Measurements from ENCODE around the gene PRR15L.

Gene PRR15L

GRCh38 chr17:47949197-47949759, 8.4 kb downstream of the PRR15L start:
- DNase-seq (ENCODE audit: low read depth, low spot score) = peak; percentile 70
- Histone ChIP-seq H3K9me3 (ENCODE audit: insufficient read depth, low read length) (no peaks in the 10 kb centered on the region), H3K4me3 (ENCODE audit: insufficient read length, low read depth) (no peak overlapping the region), H3K9ac (ENCODE audit: insufficient read length, low read depth) (peak overlapping the region; percentile 59), H3K36me3 (ENCODE audit: insufficient read depth, insufficient read length, low read length) (peaks cover 41% of the 10 kb centered on the region), H3K4me1 (ENCODE audit: insufficient read depth, insufficient read length) (peaks cover 11% of the 10 kb centered on the region), H3K27me3 (ENCODE audit: insufficient read depth, insufficient read length) (no peaks in the 10 kb centered on the region)
- no peak for TF ChIP-seq SUZ12 (IDR thresholded peaks at IDR 0.05; ENCODE audit: extremely low read depth, insufficient read depth, insufficient read length)
- no peak for TF ChIP-seq ZNF274 (IDR thresholded peaks at IDR 0.05; ENCODE audit: low read depth, low read length)
- TF ChIP-seq YY1 (IDR thresholded peaks at IDR 0.05; ENCODE audit: insufficient read depth, insufficient read length) = no peak

- Histone ChIP-seq H3K4me3 (ENCODE audit: insufficient read length, low read depth) (no peak overlapping the region), H3K27me3 (ENCODE audit: insufficient read depth, insufficient read length) (no peaks in the 10 kb centered on the region), H3K36me3 (ENCODE audit: insufficient read depth, insufficient read length, low read length) (peaks cover 42% of the 10 kb centered on the region), H3K4me1 (ENCODE audit: insufficient read depth, insufficient read length) (peaks cover 11% of the 10 kb centered on the region), H3K9ac (ENCODE audit: insufficient read length, low read depth) (peak overlapping the region; percentile 12), H3K9me3 (ENCODE audit: insufficient read depth, low read length) (no peaks in the 10 kb centered on the region)
- TF ChIP-seq SUZ12 (IDR thresholded peaks at IDR 0.05; ENCODE audit: extremely low read depth, insufficient read depth, insufficient read length) (no peak), ZNF274 (IDR thresholded peaks at IDR 0.05; ENCODE audit: low read depth, low read length) (no peak), YY1 (IDR thresholded peaks at IDR 0.05; ENCODE audit: insufficient read depth, insufficient read length) (no peak)
- no peak for DNase-seq (ENCODE audit: low read depth, low spot score)
Observed at GRCh38 chr17:47948706-47949196, 8.9 kb downstream of the PRR15L start.

- Histone ChIP-seq H3K4me1 (ENCODE audit: insufficient read depth, insufficient read length) (peaks cover 11% of the 10 kb centered on the region), H3K9ac (ENCODE audit: insufficient read length, low read depth) (no peak overlapping the region), H3K27me3 (ENCODE audit: insufficient read depth, insufficient read length) (no peaks in the 10 kb centered on the region), H3K9me3 (ENCODE audit: insufficient read depth, low read length) (no peaks in the 10 kb centered on the region), H3K36me3 (ENCODE audit: insufficient read depth, insufficient read length, low read length) (peaks cover 46% of the 10 kb centered on the region), H3K4me3 (ENCODE audit: insufficient read length, low read depth) (no peak overlapping the region)
- DNase-seq (ENCODE audit: low read depth, low spot score) = peak; percentile 66
- no peak for TF ChIP-seq SUZ12 (IDR thresholded peaks at IDR 0.05; ENCODE audit: extremely low read depth, insufficient read depth, insufficient read length)
- no peak for TF ChIP-seq YY1 (IDR thresholded peaks at IDR 0.05; ENCODE audit: insufficient read depth, insufficient read length)
- TF ChIP-seq ZNF274 (IDR thresholded peaks at IDR 0.05; ENCODE audit: low read depth, low read length) = no peak
Observed at GRCh38 chr17:47946929-47947397, 10.7 kb downstream of the PRR15L start.

- no peak for TF ChIP-seq ZNF274 (IDR thresholded peaks at IDR 0.05; ENCODE audit: low read depth, low read length)
- Histone ChIP-seq H3K27me3 (ENCODE audit: insufficient read depth, insufficient read length) (no peaks in the 10 kb centered on the region), H3K36me3 (ENCODE audit: insufficient read depth, insufficient read length, low read length) (peaks cover 46% of the 10 kb centered on the region), H3K9ac (ENCODE audit: insufficient read length, low read depth) (no peak overlapping the region), H3K4me3 (ENCODE audit: insufficient read length, low read depth) (no peak overlapping the region), H3K9me3 (ENCODE audit: insufficient read depth, low read length) (no peaks in the 10 kb centered on the region), H3K4me1 (ENCODE audit: insufficient read depth, insufficient read length) (peaks cover 11% of the 10 kb centered on the region)
- DNase-seq (ENCODE audit: low read depth, low spot score) = no peak
Observed at GRCh38 chr17:47946516-47946915, 11.2 kb downstream of the PRR15L start.

- DNase-seq (ENCODE audit: low read depth, low spot score) = no peak
- H3K4me1 ChIP-seq (ENCODE audit: insufficient read depth, insufficient read length) = peaks cover 12% of the 10 kb centered on the region
- H3K27me3 ChIP-seq (ENCODE audit: insufficient read depth, insufficient read length) = no peaks in the 10 kb centered on the region
- no peak overlapping the region for H3K4me3 ChIP-seq (ENCODE audit: insufficient read length, low read depth)
- H3K36me3 ChIP-seq (ENCODE audit: insufficient read depth, insufficient read length, low read length) = peaks cover 46% of the 10 kb centered on the region
- H3K9me3 ChIP-seq (ENCODE audit: insufficient read depth, low read length) = peaks cover 4% of the 10 kb centered on the region; the same call in 1 of the 2 replicates
- TF ChIP-seq ZNF274 (IDR thresholded peaks at IDR 0.05; ENCODE audit: low read depth, low read length) (no peak), SUZ12 (IDR thresholded peaks at IDR 0.05; ENCODE audit: extremely low read depth, insufficient read depth, insufficient read length) (no peak), YY1 (IDR thresholded peaks at IDR 0.05; ENCODE audit: insufficient read depth, insufficient read length) (no peak)
- H3K9ac ChIP-seq (ENCODE audit: insufficient read length, low read depth) = no peak overlapping the region
Observed at GRCh38 chr17:47945529-47946508, 11.9 kb downstream of the PRR15L start.

GRCh38 chr17:47945080-47945479, 12.6 kb downstream of the PRR15L start:
- DNase-seq (ENCODE audit: low read depth, low spot score) = no peak
- Histone ChIP-seq H3K9me3 (ENCODE audit: insufficient read depth, low read length) (peaks cover 6% of the 10 kb centered on the region; the same call in 1 of the 2 replicates), H3K36me3 (ENCODE audit: insufficient read depth, insufficient read length, low read length) (peaks cover 46% of the 10 kb centered on the region), H3K27me3 (ENCODE audit: insufficient read depth, insufficient read length) (no peaks in the 10 kb centered on the region), H3K4me3 (ENCODE audit: insufficient read length, low read depth) (no peak overlapping the region), H3K9ac (ENCODE audit: insufficient read length, low read depth) (no peak overlapping the region), H3K4me1 (ENCODE audit: insufficient read depth, insufficient read length) (peaks cover 13% of the 10 kb centered on the region)
- no peak for TF ChIP-seq YY1 (IDR thresholded peaks at IDR 0.05; ENCODE audit: insufficient read depth, insufficient read length)
- no peak for TF ChIP-seq SUZ12 (IDR thresholded peaks at IDR 0.05; ENCODE audit: extremely low read depth, insufficient read depth, insufficient read length)
- TF ChIP-seq ZNF274 (IDR thresholded peaks at IDR 0.05; ENCODE audit: low read depth, low read length) = no peak

- no peak overlapping the region for H3K4me3 ChIP-seq (ENCODE audit: insufficient read length, low read depth)
- DNase-seq (ENCODE audit: low read depth, low spot score) = no peak
- H3K27me3 ChIP-seq (ENCODE audit: insufficient read depth, insufficient read length) = no peaks in the 10 kb centered on the region
- H3K36me3 ChIP-seq (ENCODE audit: insufficient read depth, insufficient read length, low read length) = peaks cover 33% of the 10 kb centered on the region
- H3K9ac ChIP-seq (ENCODE audit: insufficient read length, low read depth) = peak overlapping the region; percentile 77
- H3K9me3 ChIP-seq (ENCODE audit: insufficient read depth, low read length) = peaks cover 6% of the 10 kb centered on the region; the same call in 1 of the 2 replicates
- no peak for TF ChIP-seq ZNF274 (IDR thresholded peaks at IDR 0.05; ENCODE audit: low read depth, low read length)
- no peak for TF ChIP-seq YY1 (IDR thresholded peaks at IDR 0.05; ENCODE audit: insufficient read depth, insufficient read length)
- no peak for TF ChIP-seq SUZ12 (IDR thresholded peaks at IDR 0.05; ENCODE audit: extremely low read depth, insufficient read depth, insufficient read length)
- H3K4me1 ChIP-seq (ENCODE audit: insufficient read depth, insufficient read length) = peaks cover 3% of the 10 kb centered on the region
Observed at GRCh38 chr17:47942568-47942967, 15.1 kb downstream of the PRR15L start.
